ENCODE measurements around the gene SLC6A6. TPM values are rescaled to one million over a fixed set of nuclear protein-coding genes. Genes with fewer than 3 reads are reported as not detected.

The SLC6A6 gene
- total RNA-seq, 1 experiment from 2014 or later: 72.6 TPM

DNA sequence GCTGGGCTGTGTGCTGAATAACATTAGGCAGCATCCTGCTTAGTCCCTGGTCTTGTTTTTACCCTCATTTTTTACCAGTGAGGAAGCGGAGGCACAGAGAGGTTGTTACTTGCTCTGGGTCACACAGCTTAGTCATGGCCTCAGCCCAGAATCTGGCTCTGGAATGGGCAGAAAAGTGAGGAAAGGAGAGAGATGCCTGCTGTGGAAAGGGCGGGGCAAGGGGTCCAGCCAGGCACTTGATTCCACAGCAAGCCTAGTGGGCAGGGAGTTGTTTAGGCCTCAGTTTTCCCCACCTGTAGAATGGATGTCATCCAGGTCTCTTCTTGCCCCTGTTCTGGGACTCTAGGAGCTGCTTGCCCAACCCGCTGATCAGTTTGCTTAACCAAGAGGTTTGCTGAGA, 35.9 kb downstream of the SLC6A6 start:
- Histone ChIP-seq H3K79me2 (ENCODE audit: insufficient read depth, low read length) (peaks cover 1% of the 10 kb centered on the region; the same call in 1 of the 2 replicates), H4K20me1 (ENCODE audit: control insufficient read depth, insufficient read depth, insufficient read length) (peaks cover 3% of the 10 kb centered on the region), H3K9ac (ENCODE audit: extremely low read depth, insufficient read length, low read length) (no peak overlapping the region), H3K79me1 (ENCODE audit: insufficient read depth, low read depth, low read length, poor library complexity, severe bottlenecking) (peaks cover 4% of the 10 kb centered on the region), H3K9me3 (ENCODE audit: control insufficient read depth, low read depth, low read length) (no peaks in the 10 kb centered on the region), H3K4me2 (ENCODE audit: insufficient read depth, insufficient read length, low read length) (no peak overlapping the region), H2BK15ac (ENCODE audit: low read depth, low read length) (no peak overlapping the region), H3K27me3 (ENCODE audit: insufficient read depth, low read length) (no peaks in the 10 kb centered on the region), H4K91ac (ENCODE audit: insufficient read length, low read depth, low read length) (no peak overlapping the region), H2BK5ac (ENCODE audit: insufficient read length, low read length) (no peak overlapping the region), H3K23me2 (ENCODE audit: insufficient read length, low read depth, low read length, poor library complexity, severe bottlenecking) (no peaks in the 10 kb centered on the region), H3K23ac (ENCODE audit: insufficient read length, low read depth, low read length) (no peak overlapping the region), H3T11ph (ENCODE audit: low read length) (no peak overlapping the region), H3K27ac (ENCODE audit: insufficient read length, low read depth, low read length) (no peak overlapping the region), H2AK5ac (ENCODE audit: insufficient read length, low read length) (no peak overlapping the region), H3K4me1 (ENCODE audit: insufficient read depth, low read length) (peaks cover 3% of the 10 kb centered on the region; the same call in 1 of the 2 replicates), H2BK20ac (ENCODE audit: low read depth, low read length, poor library complexity, severe bottlenecking) (no peak overlapping the region), H4K8ac (replicated peaks; ENCODE audit: insufficient read length, low read depth, low read length) (no peak overlapping the region), H3K56ac (ENCODE audit: insufficient read length, low read depth, low read length) (no peak overlapping the region), H2BK120ac (ENCODE audit: low read depth, low read length, poor library complexity, severe bottlenecking) (no peak overlapping the region), H2BK12ac (ENCODE audit: insufficient read length, low read depth, low read length) (no peak overlapping the region), H3K4ac (ENCODE audit: low read depth, low read length) (no peak overlapping the region), H4K5ac (ENCODE audit: insufficient read length, low read depth, low read length) (no peak overlapping the region), H3K18ac (ENCODE audit: insufficient read length, low read depth, low read length) (no peak overlapping the region), H2AFZ (ENCODE audit: low read length) (no peak overlapping the region), H3K14ac (ENCODE audit: insufficient read depth, low read length) (no peak overlapping the region)
- DNase-seq: no peak
- H3K36me3 Mint-ChIP-seq (ENCODE audit: insufficient read depth in 1 of 3, low read depth in 3 of 3): peaks cover 0 to 1% (median 0%) of the 10 kb centered on the region in 3 experiments; a peak in 1 of 7 replicates
- peak overlapping the region in 1 of 3 experiments; percentile 60; a peak in 1 of 7 replicates for H3K27ac Mint-ChIP-seq
- TF ChIP-seq, protein P1, sequence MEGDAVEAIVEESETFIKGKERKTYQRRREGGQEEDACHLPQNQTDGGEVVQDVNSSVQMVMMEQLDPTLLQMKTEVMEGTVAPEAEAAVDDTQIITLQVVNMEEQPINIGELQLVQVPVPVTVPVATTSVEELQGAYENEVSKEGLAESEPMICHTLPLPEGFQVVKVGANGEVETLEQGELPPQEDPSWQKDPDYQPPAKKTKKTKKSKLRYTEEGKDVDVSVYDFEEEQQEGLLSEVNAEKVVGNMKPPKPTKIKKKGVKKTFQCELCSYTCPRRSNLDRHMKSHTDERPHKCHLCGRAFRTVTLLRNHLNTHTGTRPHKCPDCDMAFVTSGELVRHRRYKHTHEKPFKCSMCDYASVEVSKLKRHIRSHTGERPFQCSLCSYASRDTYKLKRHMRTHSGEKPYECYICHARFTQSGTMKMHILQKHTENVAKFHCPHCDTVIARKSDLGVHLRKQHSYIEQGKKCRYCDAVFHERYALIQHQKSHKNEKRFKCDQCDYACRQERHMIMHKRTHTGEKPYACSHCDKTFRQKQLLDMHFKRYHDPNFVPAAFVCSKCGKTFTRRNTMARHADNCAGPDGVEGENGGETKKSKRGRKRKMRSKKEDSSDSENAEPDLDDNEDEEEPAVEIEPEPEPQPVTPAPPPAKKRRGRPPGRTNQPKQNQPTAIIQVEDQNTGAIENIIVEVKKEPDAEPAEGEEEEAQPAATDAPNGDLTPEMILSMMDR (conservative IDR thresholded peaks at IDR 0.05): no peak
- peaks cover 41% of the 10 kb centered on the region in 2 experiments for H3K4me1 Mint-ChIP-seq
- H3K4me3 Mint-ChIP-seq: no peak overlapping the region
- no peaks in the 10 kb centered on the region for H3K9me3 Mint-ChIP-seq
- WGBS (ENCODE audit: extremely low coverage, insufficient read length, low lambda C conversion rate): no CpG with 5 or more reads among the region's 3 CpGs
- no peaks in the 10 kb centered on the region for H3K27me3 Mint-ChIP-seq (ENCODE audit: low read depth)

All from H9 (cell line).